Left lung (tissue), 10 donors: ENCODE measurements around the gene EIF2A. TPM values are rescaled to one million over a fixed set of nuclear protein-coding genes. Genes with fewer than 3 reads are reported as not detected.
A peak's percentile ranks its signal among the peaks of the same experiment; 100 is the strongest.

Experiments
- ATAC-seq: fragments of 200-7000 bp; cut with Tn5 transposase; one replicate; pipeline ENCODE4 v1.9.1; 2020; ENCODE audit warnings: moderate library complexity
- DNase-seq, 4 donors: peaks; one replicate each; pipeline ENCODE4 v3.0.0-alpha.2; 2013 to 2020
- H3K27ac ChIP-seq, 2 donors: fragments of 200-600 bp; sonication (generic) in 1 of 2; one replicate each; pipeline versions ENCODE4 v1.5.0 to v1.8.0; 2020 to 2021
- H3K27me3 ChIP-seq, 2 donors: fragments of 200-600 bp; sonication (generic) in 1 of 2; one replicate each; pipeline versions ENCODE4 v1.5.0 to v1.8.0; 2020 to 2021
- H3K36me3 ChIP-seq, 2 donors: fragments of 200-600 bp; sonication (generic) in 1 of 2; one replicate each; pipeline versions ENCODE4 v1.5.0 to v1.8.0; 2020 to 2021
- H3K4me1 ChIP-seq, 2 donors: fragments of 200-600 bp; one replicate each; pipeline ENCODE4 v1.8.0; 2021
- H3K4me3 ChIP-seq, 2 donors: fragments of 200-600 bp; sonication (generic) in 1 of 2; one replicate each; pipeline versions ENCODE4 v1.5.0 to v1.8.0; 2020 to 2021; ENCODE audit warnings: mild to moderate bottlenecking in 1 of 2
- H3K9me3 ChIP-seq, 2 donors: fragments of 200-600 bp; sonication (generic) in 1 of 2; one replicate each; pipeline versions ENCODE4 v1.5.0 to v1.8.0; 2020 to 2021
- CTCF ChIP-seq, 2 donors: fragments of 200-600 bp; sonication (generic) in 1 of 2; IDR thresholded peaks; one replicate each; pipeline versions ENCODE4 v1.5.0 to v1.8.0; 2021; ENCODE audit warnings: antibody characterized with exemption in 2 of 2
- intact Hi-C, 2 donors: fragments of 100-400 bp; cut with DNase I; formaldehyde crosslinking; loops; one replicate each; pipeline versions ENCODE4 v1.11.2 to v1.14.2; 2022
- polyA plus RNA-seq, 6 donors: library from polyadenylated mRNA; unstranded; fragments of 120-200 nt; gene quantifications; one replicate each; pipeline ENCODE4 v1.2.1, GENCODE V29; 2013; ENCODE audit not compliant: insufficient read length in 6 of 6
- total RNA-seq, 2 donors: library from RNA; stranded (reverse); fragmentation: NEBNext Ultra II Directional; extraction: Animal tissue kit (Norgen Biotek cat#: 25700); gene quantifications; one replicate each; pipeline ENCODE4 v1.2.1, GENCODE V29; 2021
- donor health status: DM: no; HTN: yes; CAD: no.
- donor health status: DM: no; HTN: no; CAD: no.

Gene EIF2A
- total and polyA plus RNA-seq, 8 donors, result 63.2 to 200 (median 181) TPM

GRCh38 chr3:150528354-150528797 lies 18.2 kb upstream of the EIF2A start:
- peak; percentile 64 for ATAC-seq
- H3K27me3 ChIP-seq, result no peaks in the 10 kb centered on the region
- peak in 2 of 4 donors; percentile 22 to 33 for DNase-seq
- H3K36me3 ChIP-seq, result no peaks in the 10 kb centered on the region
- intact Hi-C loops, result loop anchor here in 1 of 2 donors (10.0 kb wide), 1 partner anchor 336 kb away; no protein-coding TSS in a partner anchor
- peak; percentile 14 to 24 for TF ChIP-seq CTCF (IDR thresholded peaks at IDR 0.05)
- H3K4me3 ChIP-seq, result no peak overlapping the region
- H3K27ac ChIP-seq, result no peak overlapping the region
- H3K4me1 ChIP-seq, result no peaks in the 10 kb centered on the region
- no peaks in the 10 kb centered on the region for H3K9me3 ChIP-seq

- no peak for DNase-seq
- H3K4me1 ChIP-seq, result no peaks in the 10 kb centered on the region
- H3K27ac ChIP-seq, result no peak overlapping the region
- no peaks in the 10 kb centered on the region for H3K36me3 ChIP-seq
- H3K9me3 ChIP-seq, result no peaks in the 10 kb centered on the region
- ATAC-seq, result no peak
- no peak overlapping the region for H3K4me3 ChIP-seq
- TF ChIP-seq CTCF (IDR thresholded peaks at IDR 0.05), result no peak
- intact Hi-C loops, result no loop called here
- H3K27me3 ChIP-seq, result no peaks in the 10 kb centered on the region
Observed at GRCh38 chr3:150531775-150532174, 14.8 kb upstream of the EIF2A start.

GRCh38 chr3:150535204-150535603 lies 11.4 kb upstream of the EIF2A start:
- no peak overlapping the region for H3K27ac ChIP-seq
- intact Hi-C loops, result no loop called here
- DNase-seq (peak in 2 of 4 donors; percentile 48 to 62), ATAC-seq (peak; percentile 80)
- H3K4me3 ChIP-seq, result no peak overlapping the region
- H3K4me1 ChIP-seq, result peaks cover 0 to 4% of the 10 kb centered on the region in 2 donors
- no peak for TF ChIP-seq CTCF (IDR thresholded peaks at IDR 0.05)
- no peaks in the 10 kb centered on the region for H3K27me3 ChIP-seq
- H3K36me3 ChIP-seq, result no peaks in the 10 kb centered on the region
- H3K9me3 ChIP-seq, result no peaks in the 10 kb centered on the region

GRCh38 chr3:150538324-150539208 lies 8.0 kb upstream of the EIF2A start:
- Histone ChIP-seq H3K36me3 (peaks cover 0 to 10% of the 10 kb centered on the region in 2 donors), H3K27ac (peak overlapping the region; percentile 25 to 37), H3K27me3 (no peaks in the 10 kb centered on the region), H3K9me3 (no peaks in the 10 kb centered on the region), H3K4me3 (no peak overlapping the region), H3K4me1 (peaks cover 4 to 26% of the 10 kb centered on the region in 2 donors)
- DNase-seq (peak in 2 of 4 donors; percentile 15 to 56), ATAC-seq (peak; percentile 88)
- no peak for TF ChIP-seq CTCF (IDR thresholded peaks at IDR 0.05)
- intact Hi-C loops, result no loop called here

- peaks cover 0 to 18% of the 10 kb centered on the region in 2 donors for H3K36me3 ChIP-seq
- ATAC-seq (no peak), DNase-seq (no peak)
- no peaks in the 10 kb centered on the region for H3K27me3 ChIP-seq
- no peak overlapping the region for H3K27ac ChIP-seq
- H3K4me1 ChIP-seq, result peaks cover 11 to 43% of the 10 kb centered on the region in 2 donors
- intact Hi-C loops, result no loop called here
- H3K9me3 ChIP-seq, result no peaks in the 10 kb centered on the region
- no peak overlapping the region for H3K4me3 ChIP-seq
- no peak for TF ChIP-seq CTCF (IDR thresholded peaks at IDR 0.05)
Observed at GRCh38 chr3:150540297-150540696, 6.3 kb upstream of the EIF2A start.
